Measurements from ENCODE around the gene PMM2.

DNA sequence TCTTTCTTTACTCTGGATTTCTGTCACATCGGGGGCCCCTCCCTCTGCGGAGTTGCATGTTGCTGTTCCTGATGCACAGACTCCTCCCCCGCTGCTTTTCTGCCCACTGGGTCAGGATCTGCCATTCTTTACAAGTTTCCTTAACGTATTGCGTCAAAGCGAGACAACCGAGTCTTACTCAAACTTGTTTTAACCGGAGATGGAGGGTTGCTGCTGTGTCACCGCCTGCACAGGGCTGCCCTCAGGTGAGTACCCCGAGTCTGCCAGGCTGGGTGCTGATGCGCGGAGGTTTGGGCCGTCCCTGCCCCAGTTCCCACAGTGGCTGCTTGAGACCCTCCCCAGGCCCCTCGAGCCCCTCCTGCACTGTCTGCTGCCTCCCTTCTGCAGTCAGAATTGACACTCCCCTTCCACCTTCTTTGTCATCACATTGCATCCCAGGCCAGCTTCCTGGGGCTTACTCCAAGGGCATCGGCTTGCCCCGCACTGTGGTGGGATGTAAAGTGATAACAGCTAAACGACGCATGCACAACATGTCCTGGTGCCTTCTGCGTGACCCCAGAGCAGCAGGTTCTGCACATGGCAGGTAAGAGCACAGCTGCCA, 51.9 kb downstream of the PMM2 start:
- no peak for TF ChIP-seq POLR2A (IDR thresholded peaks at IDR 0.05)
- TF ChIP-seq, protein P1, sequence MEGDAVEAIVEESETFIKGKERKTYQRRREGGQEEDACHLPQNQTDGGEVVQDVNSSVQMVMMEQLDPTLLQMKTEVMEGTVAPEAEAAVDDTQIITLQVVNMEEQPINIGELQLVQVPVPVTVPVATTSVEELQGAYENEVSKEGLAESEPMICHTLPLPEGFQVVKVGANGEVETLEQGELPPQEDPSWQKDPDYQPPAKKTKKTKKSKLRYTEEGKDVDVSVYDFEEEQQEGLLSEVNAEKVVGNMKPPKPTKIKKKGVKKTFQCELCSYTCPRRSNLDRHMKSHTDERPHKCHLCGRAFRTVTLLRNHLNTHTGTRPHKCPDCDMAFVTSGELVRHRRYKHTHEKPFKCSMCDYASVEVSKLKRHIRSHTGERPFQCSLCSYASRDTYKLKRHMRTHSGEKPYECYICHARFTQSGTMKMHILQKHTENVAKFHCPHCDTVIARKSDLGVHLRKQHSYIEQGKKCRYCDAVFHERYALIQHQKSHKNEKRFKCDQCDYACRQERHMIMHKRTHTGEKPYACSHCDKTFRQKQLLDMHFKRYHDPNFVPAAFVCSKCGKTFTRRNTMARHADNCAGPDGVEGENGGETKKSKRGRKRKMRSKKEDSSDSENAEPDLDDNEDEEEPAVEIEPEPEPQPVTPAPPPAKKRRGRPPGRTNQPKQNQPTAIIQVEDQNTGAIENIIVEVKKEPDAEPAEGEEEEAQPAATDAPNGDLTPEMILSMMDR (IDR thresholded peaks at IDR 0.05), result no peak
